HepG2 (cell line): ENCODE data around the gene ABCA3. TPM values are rescaled to one million over a fixed set of nuclear protein-coding genes. Genes with fewer than 3 reads are reported as not detected.

ENCODE experiments used
- AGO1 ChIP-seq: fragments of 200-400 bp; formaldehyde crosslinking; IDR thresholded peaks from 2 replicates; pipeline ENCODE4 v1.6.1; 2017; ENCODE audit warnings: mild to moderate bottlenecking, low read depth, low read length, moderate library complexity; ENCODE audit not compliant: poor library complexity, severe bottlenecking
- ATF2 ChIP-seq: sonication (generic); formaldehyde crosslinking; IDR thresholded peaks from 2 replicates; pipeline ENCODE4 v1.4.0; 2020; ENCODE audit warnings: missing genetic modification reagents
- BATF2 ChIP-seq: sonication (generic); formaldehyde crosslinking; IDR thresholded peaks from 2 replicates; pipeline ENCODE4 v1.8.0; 2022; ENCODE audit warnings: mild to moderate bottlenecking, missing genetic modification reagents, moderate library complexity
- ELF4 ChIP-seq: sonication (generic); formaldehyde crosslinking; IDR thresholded peaks from 2 replicates; pipeline ENCODE4 v1.5.0; 2020; ENCODE audit warnings: missing genetic modification reagents, mild to moderate bottlenecking, moderate library complexity, borderline replicate concordance
- HCFC1 ChIP-seq: fragments of 150-350 bp; IDR thresholded peaks from 2 replicates; pipeline ENCODE4 v1.6.1; 2014; ENCODE audit warnings: low read depth, low read length
- HNRNPUL1 ChIP-seq: fragments of 200-400 bp; formaldehyde crosslinking; IDR thresholded peaks from 2 replicates; pipeline ENCODE4 v1.6.1; 2017; ENCODE audit warnings: low read depth, mild to moderate bottlenecking, low read length, moderate library complexity
- HOXA3 ChIP-seq: sonication (generic); formaldehyde crosslinking; IDR thresholded peaks from 2 replicates; pipeline ENCODE4 v1.5.0; 2020; ENCODE audit warnings: missing genetic modification reagents
- KMT2B ChIP-seq: IDR thresholded peaks from 2 replicates; pipeline ENCODE4 v1.6.1; 2016; ENCODE audit warnings: missing genetic modification reagents, missing compliant biosample characterization
- PAF1 ChIP-seq: IDR thresholded peaks from 2 replicates; pipeline ENCODE4 v1.6.1; 2016; ENCODE audit warnings: missing genetic modification reagents, missing compliant biosample characterization
- POGZ ChIP-seq: sonication (generic); formaldehyde crosslinking; IDR thresholded peaks from 2 replicates; pipeline ENCODE4 v1.4.0; 2020; ENCODE audit warnings: mild to moderate bottlenecking, missing genetic modification reagents
- SAFB2 ChIP-seq: sonication (generic); formaldehyde crosslinking; IDR thresholded peaks from 2 replicates; pipeline ENCODE4 v1.5.1; 2020; ENCODE audit warnings: missing genetic modification reagents, low read depth, mild to moderate bottlenecking, borderline replicate concordance
- ZBTB14 ChIP-seq: sonication (generic); formaldehyde crosslinking; IDR thresholded peaks from 2 replicates; pipeline ENCODE4 v1.4.0; 2020; ENCODE audit warnings: missing genetic modification reagents
- ZFP36L1 ChIP-seq: sonication (generic); formaldehyde crosslinking; IDR thresholded peaks from 2 replicates; pipeline ENCODE4 v1.8.0; 2022; ENCODE audit warnings: mild to moderate bottlenecking, missing genetic modification reagents, moderate library complexity
- ZMYM3 ChIP-seq: sonication (generic); formaldehyde crosslinking; IDR thresholded peaks from 2 replicates; pipeline ENCODE4 v1.5.1; 2020; ENCODE audit warnings: mild to moderate bottlenecking, missing genetic modification reagents
- ZNF253 ChIP-seq: sonication (generic); formaldehyde crosslinking; IDR thresholded peaks from 2 replicates; pipeline ENCODE4 v1.8.0; 2022; ENCODE audit warnings: mild to moderate bottlenecking, missing genetic modification reagents, borderline replicate concordance
- ZNF543 ChIP-seq: sonication (generic); formaldehyde crosslinking; IDR thresholded peaks from 2 replicates; pipeline ENCODE4 v1.4.0; 2020; ENCODE audit warnings: mild to moderate bottlenecking, missing genetic modification reagents
- ZNF567 ChIP-seq: sonication (generic); formaldehyde crosslinking; IDR thresholded peaks from 2 replicates; pipeline ENCODE4 v1.8.1; 2023; ENCODE audit warnings: mild to moderate bottlenecking, missing genetic modification reagents, borderline replicate concordance
- ZNF777 ChIP-seq: sonication (generic); formaldehyde crosslinking; IDR thresholded peaks from 2 replicates; pipeline ENCODE4 v1.4.0; 2020; ENCODE audit warnings: missing genetic modification reagents
- polyA plus RNA-seq, 8 experiments: library from polyadenylated mRNA; depleted of rRNA in 3 of 8; stranded (reverse) in 7 of 8; unstranded in 1 of 8; fragments of >200 nt; fragmentation: Illumina TruSeq in 4 of 8; extraction: Trizol in 4 of 8; gene quantifications; 2 replicates each; pipeline versions ENCODE4 v1.2.1 to v1.2.3, GENCODE V29; 2011 to 2016; ENCODE audit warnings: low read depth in 4 of 8, missing spikeins in 1 of 8, mixed read lengths in 1 of 8; ENCODE audit not compliant: insufficient read depth in 1 of 8
- total RNA-seq, 5 experiments: library from RNA; depleted of rRNA; stranded (reverse); fragments of >200 nt; fragmentation: Illumina TruSeq; extraction: Trizol; gene quantifications; 2 replicates each; pipeline ENCODE4 v1.2.3, GENCODE V29; 2016; ENCODE audit warnings: low read depth in 1 of 5
- TF ChIP-seq, protein P1 (sequence below), 2 experiments: sonication (generic) in 1 of 2; formaldehyde crosslinking in 1 of 2; IDR thresholded peaks; 2 replicates each; pipeline versions ENCODE4 v1.4.0 to v1.6.1; 2016 to 2020; ENCODE audit warnings: borderline replicate concordance in 1 of 2, low read depth in 1 of 2, mild to moderate bottlenecking in 1 of 2, missing genetic modification reagents in 1 of 2
- TF ChIP-seq, protein P2 (sequence below): fragments of 450-650 bp; IDR thresholded peaks from 2 replicates; pipeline ENCODE4 v1.6.1; 2017

The ABCA3 gene
- total and polyA plus RNA-seq, 2 of the 13 experiments (the other 11 are each of a cell fraction or from before 2014, with no cell fraction given) = 0.60 to 1.5 TPM

GRCh38 chr16:2267913-2268666 lies 72.4 kb downstream of the ABCA3 start, which contains the start of gene RNPS1 (continued):
- TF ChIP-seq, protein P1, sequence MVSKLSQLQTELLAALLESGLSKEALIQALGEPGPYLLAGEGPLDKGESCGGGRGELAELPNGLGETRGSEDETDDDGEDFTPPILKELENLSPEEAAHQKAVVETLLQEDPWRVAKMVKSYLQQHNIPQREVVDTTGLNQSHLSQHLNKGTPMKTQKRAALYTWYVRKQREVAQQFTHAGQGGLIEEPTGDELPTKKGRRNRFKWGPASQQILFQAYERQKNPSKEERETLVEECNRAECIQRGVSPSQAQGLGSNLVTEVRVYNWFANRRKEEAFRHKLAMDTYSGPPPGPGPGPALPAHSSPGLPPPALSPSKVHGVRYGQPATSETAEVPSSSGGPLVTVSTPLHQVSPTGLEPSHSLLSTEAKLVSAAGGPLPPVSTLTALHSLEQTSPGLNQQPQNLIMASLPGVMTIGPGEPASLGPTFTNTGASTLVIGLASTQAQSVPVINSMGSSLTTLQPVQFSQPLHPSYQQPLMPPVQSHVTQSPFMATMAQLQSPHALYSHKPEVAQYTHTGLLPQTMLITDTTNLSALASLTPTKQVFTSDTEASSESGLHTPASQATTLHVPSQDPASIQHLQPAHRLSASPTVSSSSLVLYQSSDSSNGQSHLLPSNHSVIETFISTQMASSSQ (IDR thresholded peaks at IDR 0.05; ENCODE audit: low read depth) = no peak
- TF ChIP-seq, protein P1 (CRISPR knock-in tag; IDR thresholded peaks at IDR 0.05; ENCODE audit: borderline replicate concordance) = peak; percentile 68; the same call in 1 of the 2 replicates
- TF ChIP-seq ZNF567 (CRISPR knock-in tag) (peak; percentile 92; the same call in 1 of the 2 replicates), HNRNPUL1 (0 out of 2 replicates have a peak, but pooled peaks have one; percentile 18), ZNF777 (CRISPR knock-in tag) (peak; percentile 13), ZBTB14 (CRISPR knock-in tag) (peak; percentile 18; the same call in 1 of the 2 replicates), HOXA3 (CRISPR knock-in tag) (peak; percentile 99), ELF4 (CRISPR knock-in tag) (peak; percentile 97), BATF2 (CRISPR knock-in tag) (peak; percentile 44), ATF2 (CRISPR knock-in tag) (peak; percentile 84; the same call in 1 of the 2 replicates), ZMYM3 (CRISPR knock-in tag) (peak; percentile 30; the same call in 1 of the 2 replicates), HCFC1 (peak; percentile 69), ZFP36L1 (CRISPR knock-in tag) (no peak), KMT2B (CRISPR knock-in tag) (peak; percentile 83), PAF1 (CRISPR knock-in tag) (no peak), POGZ (CRISPR knock-in tag) (peak; percentile 87), ZNF543 (CRISPR knock-in tag) (peak; percentile 89), AGO1 (peak; percentile 70), SAFB2 (CRISPR knock-in tag) (peak; percentile 29), ZNF253 (0 out of 2 replicates have a peak, but pooled peaks have one; percentile 1)
- TF ChIP-seq, protein P2, sequence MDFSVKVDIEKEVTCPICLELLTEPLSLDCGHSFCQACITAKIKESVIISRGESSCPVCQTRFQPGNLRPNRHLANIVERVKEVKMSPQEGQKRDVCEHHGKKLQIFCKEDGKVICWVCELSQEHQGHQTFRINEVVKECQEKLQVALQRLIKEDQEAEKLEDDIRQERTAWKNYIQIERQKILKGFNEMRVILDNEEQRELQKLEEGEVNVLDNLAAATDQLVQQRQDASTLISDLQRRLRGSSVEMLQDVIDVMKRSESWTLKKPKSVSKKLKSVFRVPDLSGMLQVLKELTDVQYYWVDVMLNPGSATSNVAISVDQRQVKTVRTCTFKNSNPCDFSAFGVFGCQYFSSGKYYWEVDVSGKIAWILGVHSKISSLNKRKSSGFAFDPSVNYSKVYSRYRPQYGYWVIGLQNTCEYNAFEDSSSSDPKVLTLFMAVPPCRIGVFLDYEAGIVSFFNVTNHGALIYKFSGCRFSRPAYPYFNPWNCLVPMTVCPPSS = no peak
